CD4-positive, alpha-beta T cell treated with Interleukin-15 for 4 hours (primary cell): ENCODE data around the gene GPRASP2.

Experiments
- DNase-seq: peaks from one replicate; pipeline ENCODE4 v3.0.0-alpha.2; 2020; ENCODE audit warnings: low spot score

Gene GPRASP2

GRCh38 chrX:102745513-102745856 lies 33.2 kb downstream of the GPRASP2 start:
- DNase-seq = no peak

GRCh38 chrX:102745857-102746584 lies 33.8 kb downstream of the GPRASP2 start:
- no peak for DNase-seq

- DNase-seq = no peak
These were observed 53.0 kb downstream of the GPRASP2 start for GRCh38 chrX:102765217-102765616.

DNA sequence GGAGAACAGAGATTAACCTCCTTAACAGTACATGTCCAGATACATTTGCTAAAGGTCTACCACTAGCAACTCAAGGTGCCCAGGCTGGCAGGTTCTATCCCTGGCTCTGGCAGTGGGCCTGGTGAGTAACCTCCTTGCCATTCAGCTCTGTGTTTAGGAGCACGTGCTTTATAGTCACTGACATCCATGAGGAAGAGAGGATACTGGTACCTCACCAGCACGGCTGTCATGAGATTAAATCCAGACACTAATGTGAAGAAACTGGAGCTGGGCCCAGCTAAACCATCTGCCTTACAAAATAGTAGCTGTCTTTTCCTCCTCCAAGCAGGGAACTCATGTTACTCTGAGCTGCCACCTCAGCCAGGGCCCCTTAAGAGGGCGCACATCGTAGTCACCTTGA lies 53.6 kb downstream of the GPRASP2 start:
- no peak for DNase-seq

- DNase-seq = no peak
These were observed 55.0 kb downstream of the GPRASP2 start for GRCh38 chrX:102767287-102767686.
